Uterus (tissue), 2 donors: Measurements from ENCODE around the gene TSPAN17.

ENCODE experiments used
- CTCF ChIP-seq, 4 experiments: fragments of 200-600 bp in 2 of 4; fragments of 450-650 bp in 2 of 4; sonication (generic) in 2 of 4; IDR thresholded peaks; one replicate each; pipeline ENCODE4 v1.5.1; 2016 to 2019; ENCODE audit warnings: antibody characterized with exemption in 4 of 4, mild to moderate bottlenecking in 2 of 4, moderate library complexity in 1 of 4
- POLR2A ChIP-seq, 2 donors: fragments of 450-650 bp; IDR thresholded peaks; one replicate each; pipeline ENCODE4 v1.6.1; 2016; ENCODE audit warnings: antibody characterized with exemption in 2 of 2, mild to moderate bottlenecking in 1 of 2, moderate library complexity in 1 of 2

- no peak for TF ChIP-seq CTCF (IDR thresholded peaks at IDR 0.05)
- no peak for TF ChIP-seq POLR2A (IDR thresholded peaks at IDR 0.05)
Observed at GRCh38 chr5:176610435-176610773, 36.9 kb upstream of the TSPAN17 start.
